Heart left ventricle (tissue), 16 donors: ENCODE data around the gene BBS1. TPM values are rescaled to one million over a fixed set of nuclear protein-coding genes. Genes with fewer than 3 reads are reported as not detected.
"Not testable (repeated sequence)": the region's sequence is repeated elsewhere in the genome, so short reads cannot be mapped to it uniquely, and the experiment has no call there.

Experiments used
- ATAC-seq, 4 donors: fragments of 200-7000 bp; cut with Tn5 transposase; one replicate each; pipeline ENCODE4 v1.9.1; 2020 to 2022; ENCODE audit warnings: moderate library complexity in 4 of 4, mild to moderate bottlenecking in 3 of 4, moderate number of reproducible peaks in 1 of 4
- DNase-seq, 5 donors: peaks; one replicate each; pipeline ENCODE4 v3.0.0-alpha.2; 2020
- H3K27ac ChIP-seq, 12 donors: fragments of 200-600 bp; sonication (generic) in 4 of 12; one replicate each; pipeline versions ENCODE4 v1.5.0 to v1.8.0; 2016 to 2022; ENCODE audit warnings: mild to moderate bottlenecking in 2 of 12
- H3K27me3 ChIP-seq, 9 donors: fragments of 200-600 bp; sonication (generic) in 2 of 9; one replicate each; pipeline versions ENCODE4 v1.5.1 to v1.8.0; 2016 to 2022; ENCODE audit warnings: mild to moderate bottlenecking in 3 of 9
- H3K36me3 ChIP-seq, 9 donors: fragments of 200-600 bp; sonication (generic) in 2 of 9; one replicate each; pipeline versions ENCODE4 v1.5.0 to v1.8.0; 2018 to 2022; ENCODE audit warnings: mild to moderate bottlenecking in 2 of 9
- H3K4me1 ChIP-seq, 12 donors: fragments of 200-600 bp; sonication (generic) in 4 of 12; one replicate each; pipeline versions ENCODE4 v1.5.0 to v1.8.0; 2016 to 2022; ENCODE audit warnings: mild to moderate bottlenecking in 3 of 12
- H3K4me3 ChIP-seq, 12 donors: fragments of 200-600 bp; sonication (generic) in 4 of 12; one replicate each; pipeline versions ENCODE4 v1.5.0 to v1.8.0; 2017 to 2022; ENCODE audit warnings: mild to moderate bottlenecking in 9 of 12, moderate library complexity in 4 of 12
- H3K9me3 ChIP-seq, 12 donors: fragments of 200-600 bp; sonication (generic) in 4 of 12; one replicate each; pipeline versions ENCODE4 v1.5.0 to v1.8.0; 2016 to 2022; ENCODE audit warnings: mild to moderate bottlenecking in 1 of 12
- CTCF ChIP-seq, 12 donors: fragments of 200-600 bp; sonication (generic) in 4 of 12; IDR thresholded peaks; one replicate each; pipeline versions ENCODE4 v1.5.0 to v1.8.0; 2018 to 2022; ENCODE audit warnings: antibody characterized with exemption in 12 of 12, mild to moderate bottlenecking in 5 of 12
- POLR2A ChIP-seq, 2 donors: fragments of 450-650 bp; IDR thresholded peaks; one replicate each; pipeline ENCODE4 v1.6.1; 2017; ENCODE audit warnings: antibody characterized with exemption in 2 of 2, mild to moderate bottlenecking in 2 of 2, moderate library complexity in 2 of 2
- WGBS, 4 donors: extraction: QIAGEN DNeasy Blood & Tissue Kit in 2 of 4; methylation state at CpG; one replicate each; pipeline versions ENCODE4 v1.1.5 to v1.1.7; 2013 to 2018; 5-methylcytosine and 5-hydroxymethylcytosine counted together
- intact Hi-C, 10 donors: fragments of 100-400 bp; cut with DNase I; formaldehyde crosslinking; loops; one replicate each; pipeline versions ENCODE4 v1.11.1 to v1.14.2; 2022
- polyA plus RNA-seq, 2 donors: library from polyadenylated mRNA; stranded (reverse); fragments of 200-250 nt; gene quantifications; one replicate each; pipeline ENCODE4 v1.2.3, GENCODE V29; 2013
- total RNA-seq, 9 donors: library from RNA; depleted of rRNA in 2 of 9; stranded (reverse); fragments of >200 nt in 2 of 9; fragmentation: NEBNext Ultra II Directional in 3 of 9; extraction: Animal tissue kit (Norgen Biotek cat#: 25700) in 3 of 9; gene quantifications; one replicate each; pipeline versions ENCODE4 v1.1.0 to v1.2.4, GENCODE V29; 2016 to 2023
- donor health status: ischemic (EF 13 %, LVEDD 7.1; RV severe dilation, severe dysfunction).
- donor health status: healthy with polysubstance abuse.
- donor health status: DM: no; HTN: yes; CAD: no.
- donor health status: DM: no; HTN: no; CAD: no.
- donor health status: ischemic (EF 25% LVEDD 6.9; RV normal size, moderate dysfunction).
- donor health status: ischemic (EF 25% LVEDD 5.7; RV mildly dilated, moderate dysfunction).
- donor health status: healthy.
- donor health status: DM: yes; HTN: yes; CAD: no.
- donor health status: ischemic (EF 35%, LVEDD 5.7; RV mildly dilated, moderate dysfunction).
- donor health status: nonischemic (EF 11% LVEDD 7.7; RV severe dilation, severe dysfunction).
- donor health status: DM: yes; HTN: yes; CAD: no.
- donor health status: PGD.
- donor health status: ischemic (EF 29% LVEDD 5.4; RV normal size, mild dysfunction).
- donor health status: nonischemic (EF 23%, LVEDD 6.1; RV moderate dilation, normal function).

The BBS1 gene
- total and polyA plus RNA-seq, 11 donors, result 11.0 to 51.8 (median 18.5) TPM

DNA sequence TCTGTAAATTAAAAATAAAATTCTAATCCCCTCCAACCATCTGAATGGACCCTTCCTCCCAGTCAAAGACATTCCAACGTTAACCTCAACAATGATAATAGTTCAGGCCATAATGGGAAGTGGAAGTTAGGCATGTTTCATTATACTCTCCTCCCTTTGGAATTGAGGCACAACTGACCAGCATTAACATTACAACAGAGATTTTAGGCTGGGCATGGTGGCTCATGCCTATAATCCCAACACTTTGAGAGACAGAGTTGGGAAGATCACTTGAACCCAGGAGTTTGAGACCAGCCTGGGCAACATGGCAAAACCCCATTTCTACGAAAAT is 60.4 kb downstream of the BBS1 start:
- H3K4me1 ChIP-seq, result peaks cover 0 to 17% (median 12%) of the 10 kb centered on the region in 12 donors
- peaks cover 0 to 5% (median 0%) of the 10 kb centered on the region in 9 donors for H3K36me3 ChIP-seq
- ATAC-seq, result no peak
- no peak overlapping the region for H3K4me3 ChIP-seq
- intact Hi-C loops, result loop anchor here in 2 of 10 donors (10.0 kb wide), 1 partner anchor 264 kb away; no protein-coding TSS in a partner anchor
- no peak overlapping the region for H3K27ac ChIP-seq
- no peak for DNase-seq
- no peak for TF ChIP-seq POLR2A (IDR thresholded peaks at IDR 0.05)
- WGBS, 4 donors, result 69 to 88% (median 72%) methylated on average over 2 of the region's 2 CpGs
- H3K9me3 ChIP-seq, result no peaks in the 10 kb centered on the region
- H3K27me3 ChIP-seq, result peaks cover 0 to 6% (median 0%) of the 10 kb centered on the region in 9 donors

GRCh38 chr11:66579017-66579606 is 68.7 kb downstream of the BBS1 start:
- Histone ChIP-seq H3K4me1 (peaks cover 0 to 8% (median 0%) of the 10 kb centered on the region in 12 donors), H3K27me3 (no peaks in the 10 kb centered on the region), H3K4me3 (no peak overlapping the region), H3K36me3 (no peaks in the 10 kb centered on the region), H3K27ac (no peak overlapping the region), H3K9me3 (peaks cover 0 to 9% (median 0%) of the 10 kb centered on the region in 12 donors)
- DNase-seq, result peak; percentile 79 to 90 (median 82)
- 15 to 17% (median 15%) methylated on average over 25 of the region's 25 CpGs for WGBS, 4 donors
- ATAC-seq, result peak; percentile 78 to 97 (median 88)
- TF ChIP-seq POLR2A (IDR thresholded peaks at IDR 0.05) (no peak), CTCF (IDR thresholded peaks at IDR 0.05) (peak; percentile 72 to 87 (median 82))
- intact Hi-C loops, result loop anchor here (1.0 to 10.0 kb wide), 4 partner anchors 98 to 256 kb away; partner anchors contain the start of gene RBM4B (in 1 of the 10)

- ATAC-seq (peak in 1 of 4 donors; percentile 45), DNase-seq (no peak)
- no peak overlapping the region for H3K4me3 ChIP-seq
- intact Hi-C loops, result loop anchor here in 3 of 10 donors (2.0 to 10.0 kb wide), 3 partner anchors 58 to 254 kb away; partner anchors contain the start of gene RBM4 (in 1 of the 3)
- H3K36me3 ChIP-seq, result no peaks in the 10 kb centered on the region
- H3K27ac ChIP-seq, result no peak overlapping the region
- no peaks in the 10 kb centered on the region for H3K27me3 ChIP-seq
- peaks cover 0 to 8% (median 0%) of the 10 kb centered on the region in 12 donors for H3K4me1 ChIP-seq
- TF ChIP-seq POLR2A (IDR thresholded peaks at IDR 0.05) (no peak), CTCF (IDR thresholded peaks at IDR 0.05) (no peak)
- H3K9me3 ChIP-seq, result peaks cover 0 to 9% (median 0%) of the 10 kb centered on the region in 12 donors
- WGBS, 4 donors, result 54 to 65% (median 58%) methylated on average over 5 of the region's 5 CpGs
Observed at GRCh38 chr11:66580803-66581202, 70.4 kb downstream of the BBS1 start.

- DNase-seq, result no peak
- Histone ChIP-seq H3K9me3 (peaks cover 0 to 9% (median 0%) of the 10 kb centered on the region in 12 donors), H3K27me3 (no peaks in the 10 kb centered on the region), H3K4me3 (no peak overlapping the region), H3K36me3 (no peaks in the 10 kb centered on the region), H3K27ac (no peak overlapping the region), H3K4me1 (peaks cover 0 to 8% (median 0%) of the 10 kb centered on the region in 12 donors)
- 77 to 89% (median 83%) methylated on average over 3 of the region's 3 CpGs for WGBS, 4 donors
- no peak for ATAC-seq
- TF ChIP-seq CTCF (IDR thresholded peaks at IDR 0.05) (no peak), POLR2A (IDR thresholded peaks at IDR 0.05) (no peak)
- intact Hi-C loops, result loop anchor here in 3 of 10 donors (2.0 to 10.0 kb wide), 3 partner anchors 58 to 254 kb away; partner anchors contain the start of gene RBM4 (in 1 of the 3)
Observed at GRCh38 chr11:66581261-66581660, 70.8 kb downstream of the BBS1 start.

- WGBS, 4 donors, result 87 to 95% (median 88%) methylated on average over 3 of the region's 3 CpGs
- H3K27me3 ChIP-seq, H3K4me3 ChIP-seq, H3K27ac ChIP-seq, H3K4me1 ChIP-seq, H3K36me3 ChIP-seq, ATAC-seq, DNase-seq, H3K9me3 ChIP-seq: not testable (repeated sequence)
- intact Hi-C loops, result loop anchor here in 2 of 10 donors (5.0 to 10.0 kb wide), 2 partner anchors 175 to 252 kb away; no protein-coding TSS in a partner anchor
Observed at GRCh38 chr11:66582565-66583147, 72.2 kb downstream of the BBS1 start.
